ENCODE measurements around the gene OR6C75. TPM values are rescaled to one million over a fixed set of nuclear protein-coding genes. Genes with fewer than 3 reads are reported as not detected.

OR6C75 gene
- total RNA-seq, 6 donors from 2014 or later, result not detected

- no peak overlapping the region for H3K27ac ChIP-seq
- no peak for DNase-seq
- H3K27me3 ChIP-seq, result no peaks in the 10 kb centered on the region
- no peaks in the 10 kb centered on the region for H3K36me3 ChIP-seq
- ATAC-seq (ENCODE audit: low FRiP score in 2 of 2), result no peak
- H3K9me3 ChIP-seq, result no peaks in the 10 kb centered on the region
- H3K4me3 ChIP-seq, result no peak overlapping the region
- 93 to 95% methylated on average over 1 of the region's 1 CpG for WGBS, 2 donors
- H3K4me1 ChIP-seq, result no peaks in the 10 kb centered on the region
- TF ChIP-seq POLR2A (IDR thresholded peaks at IDR 0.05) (no peak), EP300 (IDR thresholded peaks at IDR 0.05) (no peak), CTCF (IDR thresholded peaks at IDR 0.05) (no peak), POLR2AphosphoS5 (IDR thresholded peaks at IDR 0.05) (no peak)
Observed at GRCh38 chr12:55416961-55417360, 54.2 kb downstream of the OR6C75 start.

Other genes with a start within 250 kb of the OR6C75 start
- gene OR9K2, start 236.6 kb upstream of the OR6C75 start, total RNA-seq, result not detected
- not detected for gene OR10A7, start 141.9 kb upstream of the OR6C75 start, total RNA-seq
- not detected for gene OR6C74, start 118.4 kb upstream of the OR6C75 start, total RNA-seq
- gene OR6C6, start 66.4 kb upstream of the OR6C75 start, total RNA-seq, result not detected
- gene OR6C1, start 48.6 kb upstream of the OR6C75 start, total RNA-seq, result not detected
- not detected for gene OR6C3, start 32.2 kb upstream of the OR6C75 start, total RNA-seq
- gene OR6C65, start 37.6 kb downstream of the OR6C75 start, total RNA-seq, result not detected
- not detected for gene OR6C76, start 63.3 kb downstream of the OR6C75 start, total RNA-seq
- gene OR6C2, start 81.1 kb downstream of the OR6C75 start, total RNA-seq, result 1 to 10 TPM in 1 of 6 donors, not detected in 5; 2.1 TPM
- not detected for gene OR6C70, start 107.2 kb downstream of the OR6C75 start, total RNA-seq
- gene OR6C68, start 129.4 kb downstream of the OR6C75 start, total RNA-seq, result not detected
- gene OR6C4, start 186.6 kb downstream of the OR6C75 start, total RNA-seq, result not detected
- not detected for gene OR2AP1, start 209.5 kb downstream of the OR6C75 start, total RNA-seq

Measured in upper lobe of left lung (tissue), 6 donors.